Activated T-cell treated with anti-CD3 and anti-CD28 coated beads for 4 hours (primary cell): ENCODE data around the gene LTBP1.

Experiments used
- DNase-seq: peaks from one replicate; pipeline ENCODE4 v3.0.0-alpha.2; 2020

The LTBP1 gene

DNA sequence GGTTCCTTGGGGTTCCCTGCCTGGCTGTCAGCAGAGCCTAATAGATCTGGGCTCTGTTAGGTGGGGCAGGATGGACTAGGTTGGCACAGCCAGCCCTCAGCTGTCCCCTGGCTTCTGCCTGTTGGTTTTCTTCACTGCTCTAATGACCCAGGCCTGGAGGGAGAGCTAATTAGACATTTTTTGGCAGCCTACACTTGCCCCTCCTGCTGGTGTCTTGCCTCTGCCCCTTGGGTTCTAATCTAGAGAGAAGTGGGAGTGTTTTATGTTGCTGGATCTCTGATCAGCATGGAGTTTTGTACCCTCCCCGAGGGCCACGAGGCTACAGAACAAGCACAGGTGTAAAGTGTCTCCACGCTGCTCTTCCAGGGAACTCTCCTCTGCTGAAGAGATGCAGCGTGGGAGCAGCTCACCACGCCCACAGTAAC, 330.3 kb downstream of the LTBP1 start:
- DNase-seq: no peak

GRCh38 chr2:33278245-33278943, 331.6 kb downstream of the LTBP1 start:
- DNase-seq: no peak

DNA sequence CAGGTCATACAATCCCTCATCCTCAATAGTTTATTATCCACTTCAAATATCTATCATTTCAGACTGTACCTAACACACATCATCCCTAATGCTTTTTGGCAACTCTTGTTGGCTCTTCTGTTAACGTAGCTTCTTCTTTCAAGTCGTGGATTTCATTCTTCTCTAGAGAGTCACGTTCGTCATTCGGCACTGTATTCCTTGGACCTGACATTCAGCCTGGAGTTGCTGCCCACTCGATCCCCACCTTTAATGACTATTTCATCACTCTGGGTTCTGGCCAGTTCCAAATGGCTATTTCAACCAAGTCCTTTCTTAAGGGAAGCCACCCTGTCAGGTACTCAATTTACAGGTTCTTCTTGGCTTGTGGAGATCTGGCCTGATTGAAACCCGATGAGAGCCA, 337.5 kb downstream of the LTBP1 start:
- no peak for DNase-seq

DNA sequence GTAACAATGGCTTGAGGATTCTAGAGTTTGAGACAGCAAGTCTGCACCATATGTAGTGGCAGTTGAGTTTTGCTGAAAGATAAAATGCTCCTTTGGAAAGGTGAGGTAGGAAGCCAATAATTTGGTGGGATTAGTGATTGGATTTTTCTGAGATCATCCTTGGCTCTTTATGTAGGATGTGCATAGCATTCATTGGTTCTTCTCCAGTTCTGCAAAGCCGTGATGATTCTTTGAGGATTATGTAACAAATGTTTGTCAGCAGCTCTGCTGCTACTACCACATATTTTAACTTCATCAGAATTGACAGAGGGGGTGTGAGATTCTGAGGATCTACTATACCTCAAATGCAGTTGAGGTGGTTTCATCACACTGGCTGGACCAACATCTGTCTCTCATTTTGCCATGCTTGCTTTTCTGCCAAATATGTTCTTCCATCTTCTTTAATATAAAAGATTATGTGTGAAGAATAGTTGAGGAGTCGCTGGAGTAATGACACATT, 340.8 kb downstream of the LTBP1 start:
- no peak for DNase-seq

- no peak for DNase-seq
These were observed 341.3 kb downstream of the LTBP1 start for GRCh38 chr2:33288011-33288410.

DNA sequence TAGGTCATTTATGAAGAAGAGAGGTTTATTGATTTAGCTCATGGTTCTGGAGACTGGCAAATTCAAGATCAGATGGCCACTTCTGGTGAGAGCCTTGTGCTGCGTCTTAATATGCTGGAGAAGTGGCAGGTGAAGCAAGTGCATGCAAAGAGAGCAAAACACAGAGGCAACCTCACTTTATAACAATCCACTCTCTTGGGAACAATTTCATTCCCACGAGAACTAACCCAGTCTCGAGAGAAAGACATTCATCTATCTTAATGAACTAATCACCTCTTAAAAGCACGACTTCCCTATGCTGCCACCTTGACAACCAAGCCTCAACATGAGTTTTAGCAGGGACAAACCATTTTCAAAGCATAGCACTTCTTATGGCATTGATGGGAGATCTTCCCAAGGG, 343.2 kb downstream of the LTBP1 start:
- no peak for DNase-seq

- DNase-seq: no peak
These were observed 344.7 kb downstream of the LTBP1 start for GRCh38 chr2:33291278-33292013.

GRCh38 chr2:33292063-33292462, 345.3 kb downstream of the LTBP1 start:
- no peak for DNase-seq

DNA sequence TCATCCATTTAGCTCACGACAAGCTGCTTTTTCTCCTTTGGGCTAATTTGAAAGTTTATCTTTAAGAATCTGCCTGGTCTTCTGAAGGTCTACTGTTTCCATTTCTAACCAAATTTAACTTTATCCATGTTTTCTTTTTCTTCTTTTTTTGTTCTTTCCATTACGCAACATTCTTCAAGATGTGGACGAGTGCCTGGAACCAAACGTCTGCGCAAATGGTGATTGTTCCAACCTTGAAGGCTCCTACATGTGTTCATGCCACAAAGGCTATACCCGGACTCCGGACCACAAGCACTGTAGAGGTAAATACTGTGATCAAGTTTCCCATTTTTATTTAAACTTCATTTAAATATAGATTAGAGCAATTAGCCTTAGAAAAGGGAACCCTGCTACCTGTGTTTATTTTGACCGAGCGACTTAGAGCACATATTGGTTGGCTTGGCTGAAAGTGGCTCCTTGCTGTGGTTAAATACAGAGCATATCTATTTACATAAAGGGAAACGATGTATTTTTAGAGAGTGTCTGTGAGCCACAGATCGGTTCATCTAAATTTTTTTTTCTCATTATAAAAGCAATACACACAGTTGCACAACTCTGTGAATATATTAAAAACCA, 346.3 kb downstream of the LTBP1 start:
- DNase-seq: no peak

DNA sequence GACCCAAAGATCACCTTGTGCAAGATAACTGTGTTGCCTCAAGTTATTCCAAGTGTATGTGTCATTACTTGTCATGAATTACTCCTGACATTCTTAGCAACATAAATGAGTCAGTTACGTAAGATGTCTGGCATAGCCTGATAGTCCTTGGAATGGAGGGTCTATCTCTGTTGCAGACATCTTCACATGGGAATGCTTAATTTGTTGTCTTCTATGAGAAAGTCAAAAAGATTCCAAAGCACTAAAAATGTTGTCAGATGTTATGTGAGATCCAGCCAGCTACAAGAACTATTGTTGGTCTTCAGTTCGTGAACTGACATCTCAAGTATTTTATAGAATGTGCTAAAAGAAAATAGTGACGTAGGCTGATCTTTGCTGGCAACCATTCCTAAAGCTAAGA, 351.5 kb downstream of the LTBP1 start:
- DNase-seq: no peak

DNA sequence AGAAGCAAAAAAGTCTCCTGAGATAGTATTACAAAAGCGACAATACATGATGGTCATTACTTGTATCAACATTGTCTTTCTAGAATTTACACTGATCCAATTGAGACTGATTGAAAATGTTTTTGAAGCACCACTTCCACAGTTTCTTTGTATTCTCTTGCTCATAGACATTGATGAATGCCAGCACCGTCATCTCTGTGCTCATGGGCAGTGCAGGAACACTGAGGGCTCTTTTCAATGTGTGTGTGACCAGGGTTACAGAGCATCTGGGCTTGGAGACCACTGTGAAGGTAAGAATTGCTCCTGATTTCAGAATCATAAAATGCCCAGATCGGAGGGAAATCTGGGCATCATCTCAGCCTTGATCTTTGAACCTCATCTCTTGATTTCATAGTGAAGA, 354.6 kb downstream of the LTBP1 start:
- DNase-seq: no peak

- no peak for DNase-seq
These were observed 355.6 kb downstream of the LTBP1 start for GRCh38 chr2:33302348-33302747.

- DNase-seq: no peak
These were observed 357.5 kb downstream of the LTBP1 start for GRCh38 chr2:33304032-33304864.

DNA sequence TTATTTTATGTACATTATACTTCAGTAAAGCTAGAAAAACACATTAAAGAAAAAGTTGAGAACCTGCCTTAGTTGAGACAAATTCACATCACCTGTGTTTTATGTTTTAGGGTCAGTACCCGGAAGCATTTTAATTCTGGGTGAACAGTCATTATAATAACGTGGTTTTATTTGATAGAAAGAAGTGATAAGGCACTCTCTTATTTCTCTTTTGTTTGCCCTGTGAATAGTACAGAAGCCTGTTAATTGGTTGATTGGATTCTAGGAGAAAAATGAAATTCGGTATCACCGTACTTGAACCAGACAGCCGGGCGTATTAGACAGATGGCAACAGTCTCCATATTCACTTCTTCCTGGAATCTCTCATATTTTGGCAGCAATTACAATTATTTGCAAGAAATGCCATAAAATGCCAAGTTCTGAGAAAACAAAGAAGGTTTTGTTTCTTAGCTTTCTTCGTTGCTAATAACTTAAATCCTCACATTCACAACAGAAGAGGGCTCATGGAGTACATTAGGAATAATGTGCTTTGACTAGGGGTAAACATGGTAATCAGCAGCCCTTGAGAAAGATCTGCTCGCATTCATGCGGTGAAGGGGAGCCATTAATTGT, 361.0 kb downstream of the LTBP1 start:
- no peak for DNase-seq

- no peak for DNase-seq
These were observed 365.6 kb downstream of the LTBP1 start for GRCh38 chr2:33312355-33312754.

GRCh38 chr2:33313039-33313438, 366.3 kb downstream of the LTBP1 start:
- no peak for DNase-seq

- DNase-seq: no peak
These were observed 367.8 kb downstream of the LTBP1 start for GRCh38 chr2:33314541-33314940.

GRCh38 chr2:33316328-33316727, 369.6 kb downstream of the LTBP1 start:
- no peak for DNase-seq

- no peak for DNase-seq
These were observed 370.7 kb downstream of the LTBP1 start for GRCh38 chr2:33317369-33318007.

DNA sequence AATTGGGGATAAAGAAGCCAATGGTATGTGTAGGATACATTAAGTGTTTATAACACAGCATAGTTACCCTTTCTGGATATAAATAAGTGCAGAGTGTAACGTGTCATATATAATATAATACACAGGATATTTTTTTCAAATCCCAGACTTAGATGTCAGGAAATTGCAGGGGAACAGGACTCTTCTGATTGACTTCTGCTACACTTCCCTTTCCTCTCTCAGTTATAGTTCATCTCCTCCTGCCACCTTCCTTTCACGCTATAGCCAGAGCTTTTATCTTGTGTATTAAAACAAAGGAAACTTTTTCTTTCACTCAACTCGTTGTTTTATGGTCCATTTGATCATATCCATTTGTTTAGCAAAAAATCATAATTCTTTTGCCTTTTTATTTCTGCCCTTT, 371.7 kb downstream of the LTBP1 start:
- DNase-seq: no peak

GRCh38 chr2:33320573-33320972, 373.8 kb downstream of the LTBP1 start:
- no peak for DNase-seq

- DNase-seq: no peak
These were observed 374.6 kb downstream of the LTBP1 start for GRCh38 chr2:33321236-33321771.
